Fibroblast of lung (primary cell): Measurements from ENCODE around the gene KLHL3. TPM values are rescaled to one million over a fixed set of nuclear protein-coding genes. Genes with fewer than 3 reads are reported as not detected.

Source experiments
- DNase-seq, 2 donors: peaks; one replicate each; pipeline versions ENCODE4 v3.0.0 to v3.0.0-alpha.2; 2010; ENCODE audit warnings: low read depth in 2 of 2
- H2AFZ ChIP-seq: 2 replicates; pipeline ENCODE4 v1.5.1; 2012; ENCODE audit warnings: low read length, control low read depth, inconsistent platforms
- H3K27ac ChIP-seq: 2 replicates; pipeline ENCODE4 v1.5.1; 2011; ENCODE audit warnings: low read length, control low read depth; ENCODE audit not compliant: insufficient read depth
- H3K27me3 ChIP-seq: 2 replicates; pipeline ENCODE4 v1.5.1; 2011; ENCODE audit warnings: mild to moderate bottlenecking, low read length; ENCODE audit not compliant: control insufficient read depth, insufficient read depth
- H3K36me3 ChIP-seq: 2 replicates; pipeline ENCODE4 v1.5.1; 2011; ENCODE audit warnings: low read length; ENCODE audit not compliant: control insufficient read depth, insufficient read depth
- H3K4me1 ChIP-seq: 2 replicates; pipeline ENCODE4 v1.5.1; 2011; ENCODE audit warnings: low read length; ENCODE audit not compliant: control insufficient read depth, insufficient read depth; ENCODE audit errors: extremely low read depth
- H3K4me2 ChIP-seq: 2 replicates; pipeline ENCODE4 v1.5.1; 2011; ENCODE audit warnings: low read length, control low read depth; ENCODE audit not compliant: insufficient read depth; ENCODE audit errors: extremely low read depth
- H3K4me3 ChIP-seq, 4 experiments: fragments of 200-600 bp in 1 of 4; sonication (generic) in 1 of 4; replicated peaks in 1 of 4; 2 replicates each; pipeline ENCODE4 v1.5.1; 2011 to 2016; ENCODE audit warnings: low read length in 4 of 4, low read depth in 3 of 4, mild to moderate bottlenecking in 3 of 4, control low read depth in 2 of 4, inconsistent platforms in 1 of 4, mixed read lengths in 1 of 4; ENCODE audit not compliant: insufficient read depth in 1 of 4; ENCODE audit errors: control extremely low read depth in 1 of 4
- H3K79me2 ChIP-seq: 2 replicates; pipeline ENCODE4 v1.5.1; 2012; ENCODE audit warnings: mild to moderate bottlenecking, low read length, inconsistent platforms; ENCODE audit not compliant: control insufficient read depth, insufficient read depth
- H3K9ac ChIP-seq: 2 replicates; pipeline ENCODE4 v1.5.1; 2011; ENCODE audit warnings: mild to moderate bottlenecking, low read length, control low read depth; ENCODE audit not compliant: insufficient read depth
- H3K9me3 ChIP-seq: 2 replicates; pipeline ENCODE4 v1.5.1; 2012; ENCODE audit warnings: low read depth, low read length; ENCODE audit not compliant: control insufficient read depth, insufficient read depth
- H4K20me1 ChIP-seq: 2 replicates; pipeline ENCODE4 v1.5.1; 2011; ENCODE audit warnings: low read length; ENCODE audit not compliant: control insufficient read depth, insufficient read depth; ENCODE audit errors: extremely low read depth
- CTCF ChIP-seq, 2 donors: IDR thresholded peaks in 1 of 2; conservative IDR thresholded peaks in 1 of 2; 1 replicate in 1 of 2; 2 replicates in 1 of 2; pipeline ENCODE4 v1.5.1; 2011 to 2012; ENCODE audit warnings: low read length in 2 of 2, control low read depth in 1 of 2, inconsistent platforms in 1 of 2, low read depth in 1 of 2, mild to moderate bottlenecking in 1 of 2
- EZH2 ChIP-seq: IDR thresholded peaks from 2 replicates; pipeline ENCODE4 v1.5.1; 2012; ENCODE audit warnings: low read length, control low read depth, mild to moderate bottlenecking; ENCODE audit errors: missing control alignments
- polyA plus RNA-seq, 2 donors: library from polyadenylated mRNA; depleted of rRNA in 1 of 2; stranded (reverse) in 1 of 2; unstranded in 1 of 2; fragments of >200 nt; gene quantifications; 2 replicates each; pipeline ENCODE4 v1.2.1, GENCODE V29; 2011 to 2012; ENCODE audit warnings: missing spikeins in 1 of 2
- total RNA-seq: library from RNA; depleted of rRNA; stranded (reverse); fragments of >200 nt; gene quantifications from 2 replicates; pipeline ENCODE4 v1.2.1, GENCODE V29; 2014

The KLHL3 gene
- total and polyA plus RNA-seq, 2 donors (not counting 1 experiment from before 2014, with no cell fraction given), result 0.60 to 2.3 TPM

GRCh38 chr5:137710086-137710485 lies 25.8 kb downstream of the KLHL3 start:
- H2AFZ ChIP-seq, result no peak overlapping the region
- H4K20me1 ChIP-seq, result no peaks in the 10 kb centered on the region
- H3K27me3 ChIP-seq, result no peaks in the 10 kb centered on the region
- no peak overlapping the region for H3K4me3 ChIP-seq
- no peak for DNase-seq
- no peak for TF ChIP-seq CTCF (conservative IDR thresholded peaks at IDR 0.05 in 1 of 2, IDR thresholded peaks at IDR 0.05 in 1 of 2; ENCODE audit: low read depth in 1 of 2, low read length in 2 of 2)
- TF ChIP-seq EZH2, result no peak
- no peak overlapping the region for H3K9ac ChIP-seq
- H3K27ac ChIP-seq, result no peak overlapping the region
- H3K79me2 ChIP-seq, result no peaks in the 10 kb centered on the region
- no peaks in the 10 kb centered on the region for H3K4me1 ChIP-seq
- no peaks in the 10 kb centered on the region for H3K9me3 ChIP-seq
- H3K4me2 ChIP-seq, result no peak overlapping the region
- no peaks in the 10 kb centered on the region for H3K36me3 ChIP-seq

GRCh38 chr5:137708796-137709559 lies 26.9 kb downstream of the KLHL3 start:
- no peaks in the 10 kb centered on the region for H3K27me3 ChIP-seq
- DNase-seq, result no peak
- H2AFZ ChIP-seq, result no peak overlapping the region
- H4K20me1 ChIP-seq, result no peaks in the 10 kb centered on the region
- H3K27ac ChIP-seq, result no peak overlapping the region
- H3K9ac ChIP-seq, result no peak overlapping the region
- no peaks in the 10 kb centered on the region for H3K36me3 ChIP-seq
- H3K79me2 ChIP-seq, result no peaks in the 10 kb centered on the region
- no peak overlapping the region for H3K4me2 ChIP-seq
- no peak overlapping the region for H3K4me3 ChIP-seq
- TF ChIP-seq EZH2 (no peak), CTCF (conservative IDR thresholded peaks at IDR 0.05 in 1 of 2, IDR thresholded peaks at IDR 0.05 in 1 of 2; ENCODE audit: low read depth in 1 of 2, low read length in 2 of 2) (no peak)
- H3K9me3 ChIP-seq, result no peaks in the 10 kb centered on the region
- no peaks in the 10 kb centered on the region for H3K4me1 ChIP-seq

GRCh38 chr5:137708062-137708461 lies 27.8 kb downstream of the KLHL3 start:
- no peak for DNase-seq

More at GRCh38 chr5:137708062-137708461, 27.8 kb downstream of the KLHL3 start:
- H3K27ac ChIP-seq, result no peak overlapping the region
- H4K20me1 ChIP-seq, result no peaks in the 10 kb centered on the region
- H3K4me1 ChIP-seq, result no peaks in the 10 kb centered on the region
- no peaks in the 10 kb centered on the region for H3K79me2 ChIP-seq
- no peaks in the 10 kb centered on the region for H3K9me3 ChIP-seq
- H3K9ac ChIP-seq, result no peak overlapping the region
- no peaks in the 10 kb centered on the region for H3K27me3 ChIP-seq
- H3K4me2 ChIP-seq, result no peak overlapping the region
- H2AFZ ChIP-seq, result no peak overlapping the region
- TF ChIP-seq CTCF (conservative IDR thresholded peaks at IDR 0.05 in 1 of 2, IDR thresholded peaks at IDR 0.05 in 1 of 2; ENCODE audit: low read depth in 1 of 2, low read length in 2 of 2) (no peak), EZH2 (no peak)
- no peaks in the 10 kb centered on the region for H3K36me3 ChIP-seq
- no peak overlapping the region for H3K4me3 ChIP-seq
